Measurements from ENCODE around the gene OGFOD2.

OGFOD2 gene

DNA sequence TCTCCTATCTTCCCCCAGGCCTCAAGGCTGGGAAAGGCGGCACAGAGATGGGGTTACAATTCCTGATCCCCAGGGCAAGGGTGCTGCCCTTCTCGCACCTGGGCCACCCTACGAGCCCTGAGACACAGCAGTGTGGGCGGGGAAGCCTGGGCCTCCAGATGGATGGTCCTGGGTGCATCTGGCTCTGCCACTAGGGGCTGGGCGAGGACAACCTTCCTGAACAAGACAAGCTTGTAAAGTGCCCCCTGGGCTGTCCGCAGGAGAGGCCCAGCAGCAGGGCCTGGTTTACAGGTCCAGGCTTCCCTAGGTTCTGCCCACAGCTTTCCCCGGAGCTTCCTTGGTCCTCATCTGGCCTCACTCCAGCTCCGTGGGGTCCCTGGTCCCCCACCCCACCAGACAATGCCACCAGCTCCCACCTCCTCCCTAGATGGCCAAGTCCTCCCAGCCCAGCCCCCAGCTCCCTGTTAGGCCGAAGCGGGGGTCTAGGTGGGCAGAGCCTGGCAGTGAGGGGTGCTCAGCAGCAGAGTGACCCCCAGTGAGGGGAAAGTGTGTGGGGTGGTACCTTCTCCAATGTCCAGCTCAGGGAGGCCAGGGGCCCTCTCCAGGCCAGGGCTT, 14.3 kb downstream of the OGFOD2 start:
- FAIRE-seq, result no peak

- FAIRE-seq, result no peak
These were observed 14.9 kb downstream of the OGFOD2 start for GRCh38 chr12:122989874-122990419.

- FAIRE-seq, result no peak
These were observed 15.5 kb downstream of the OGFOD2 start for GRCh38 chr12:122990561-122990960.

DNA sequence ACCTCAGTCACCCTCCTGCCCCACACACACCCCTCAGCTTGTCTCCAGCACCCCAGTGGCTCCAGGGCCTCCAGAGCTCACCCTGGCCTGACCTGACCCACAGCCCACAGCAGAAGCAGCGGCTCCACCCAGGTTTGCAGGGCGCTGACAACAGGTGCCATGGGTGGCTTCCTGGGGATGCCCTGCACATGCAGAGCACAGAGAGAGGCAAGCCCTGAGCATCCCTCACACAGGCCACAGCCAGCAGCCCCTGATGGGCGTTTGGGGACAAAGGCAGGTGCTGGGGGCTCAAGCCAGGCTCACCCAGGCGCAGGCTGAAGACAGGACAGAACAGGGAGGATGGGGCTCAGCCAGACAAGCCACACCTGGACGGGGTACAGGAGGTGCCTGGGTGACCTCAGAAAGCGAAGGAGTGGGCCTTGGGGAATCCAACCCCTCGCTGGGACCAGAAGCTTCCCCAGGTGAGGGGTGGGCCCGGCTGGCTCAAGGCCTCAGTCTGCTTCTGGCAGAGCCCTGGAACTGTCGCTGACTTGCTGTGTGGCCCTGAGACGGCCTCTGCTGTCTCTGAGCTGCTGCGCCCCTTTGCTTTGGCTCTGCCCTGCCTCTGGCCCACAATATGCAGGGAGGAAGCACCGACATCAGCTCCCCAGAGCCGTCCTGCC, 16.0 kb downstream of the OGFOD2 start:
- no peak for FAIRE-seq

- no peak for FAIRE-seq
These were observed 16.7 kb downstream of the OGFOD2 start for GRCh38 chr12:122991623-122992275.

DNA sequence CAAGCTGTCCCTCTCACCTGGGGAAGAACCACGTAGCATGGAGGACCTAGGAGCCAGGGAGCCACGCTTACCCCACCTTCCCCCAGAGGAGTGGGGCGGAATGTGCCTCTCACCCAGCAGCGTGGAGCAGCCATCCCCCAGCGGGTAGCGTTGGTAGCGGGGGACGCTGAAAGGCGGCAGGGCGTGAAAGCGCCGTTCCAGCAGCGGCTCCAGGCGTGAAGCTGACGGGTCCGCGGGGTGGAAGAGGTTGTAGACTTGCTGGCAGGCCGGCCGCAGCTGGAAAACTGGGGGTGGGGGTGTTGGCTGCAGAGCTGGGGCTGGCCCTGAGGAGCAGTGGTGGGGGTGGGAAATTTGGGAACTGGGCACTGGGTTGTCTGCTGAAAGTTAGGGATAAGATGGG, 17.3 kb downstream of the OGFOD2 start:
- no peak for FAIRE-seq

DNA sequence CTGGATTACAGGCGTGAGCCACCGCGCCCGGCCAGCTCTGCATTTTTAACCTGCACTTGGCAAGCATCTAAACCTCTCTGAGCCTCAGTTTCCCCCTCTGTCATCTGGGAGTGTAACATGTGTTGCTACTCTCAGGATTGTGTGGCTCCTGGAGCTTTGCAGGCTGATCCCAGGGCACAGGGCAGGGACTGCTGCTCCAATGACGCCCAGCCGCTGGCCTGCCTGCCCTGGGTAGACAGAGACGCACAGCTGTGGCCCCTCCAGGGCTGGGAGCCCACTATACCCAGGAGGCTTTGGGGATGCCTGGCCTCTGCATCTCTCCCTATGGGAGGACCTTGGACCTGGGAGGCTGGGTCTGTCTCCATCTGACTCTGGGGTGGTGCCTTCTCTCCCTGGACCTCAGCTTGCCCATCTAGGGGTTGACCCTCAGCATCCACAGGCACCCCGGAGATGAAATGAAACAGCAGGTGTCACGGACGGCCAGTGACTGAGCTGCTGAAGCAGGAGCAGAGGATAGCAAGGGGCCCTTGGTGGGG, 19.2 kb downstream of the OGFOD2 start:
- FAIRE-seq, result no peak

DNA sequence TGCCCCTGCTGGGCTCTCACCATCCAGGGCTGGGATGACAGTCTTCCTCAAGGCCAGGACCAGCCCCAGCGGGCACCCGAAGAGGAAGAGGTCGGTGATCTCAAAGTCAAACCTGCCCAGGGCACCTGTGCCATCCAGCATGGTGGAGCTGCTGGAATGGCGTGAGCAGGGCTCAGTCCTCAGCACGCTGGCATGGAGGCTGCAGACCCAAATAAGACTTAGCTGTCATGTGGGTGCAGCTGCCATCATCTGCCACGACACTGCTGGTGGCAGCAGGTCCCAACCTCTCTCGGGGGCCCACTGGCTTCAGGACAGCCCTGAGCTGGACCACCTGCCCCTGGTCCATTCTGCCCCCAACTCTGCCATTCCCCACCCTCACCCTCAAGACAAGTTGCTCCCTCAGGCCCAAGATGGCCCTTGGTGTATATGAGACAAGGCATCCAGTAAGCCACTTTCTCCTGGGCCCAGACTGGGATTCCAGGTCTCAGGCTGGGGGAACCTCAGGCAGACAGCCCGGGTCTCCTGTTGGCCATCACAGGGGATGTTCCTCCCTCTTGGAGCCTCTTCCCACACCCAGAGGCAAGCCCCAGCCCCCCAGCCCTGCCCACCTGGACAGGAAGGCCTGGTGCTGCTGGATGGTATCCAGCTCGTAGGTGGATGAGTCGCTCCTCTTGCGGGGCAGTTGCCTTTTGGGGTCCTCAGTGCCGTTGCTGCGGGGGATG, 19.9 kb downstream of the OGFOD2 start:
- no peak for FAIRE-seq

- FAIRE-seq, result no peak
These were observed 20.6 kb downstream of the OGFOD2 start for GRCh38 chr12:122995503-122996187.

DNA sequence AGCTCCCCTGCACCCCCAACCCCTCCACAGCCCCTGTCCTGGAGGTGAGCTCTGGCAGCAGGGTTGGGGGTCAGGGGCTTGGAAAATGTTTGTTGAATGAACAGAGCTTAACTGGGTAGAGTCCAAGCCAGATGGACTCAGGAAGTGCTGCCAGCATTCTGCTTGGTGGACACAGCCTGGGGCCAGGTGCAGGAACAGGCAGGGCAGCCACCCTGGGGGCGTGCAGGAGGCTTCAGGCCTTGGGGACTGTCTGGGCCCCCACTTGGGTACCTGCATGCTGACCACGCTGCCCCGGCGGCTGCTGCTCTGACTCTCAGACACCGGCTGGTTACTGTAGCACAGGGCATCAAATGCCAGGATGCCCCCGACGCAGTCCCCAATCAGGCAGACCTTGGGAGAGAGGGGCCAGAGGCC, 21.2 kb downstream of the OGFOD2 start:
- FAIRE-seq, result no peak

DNA sequence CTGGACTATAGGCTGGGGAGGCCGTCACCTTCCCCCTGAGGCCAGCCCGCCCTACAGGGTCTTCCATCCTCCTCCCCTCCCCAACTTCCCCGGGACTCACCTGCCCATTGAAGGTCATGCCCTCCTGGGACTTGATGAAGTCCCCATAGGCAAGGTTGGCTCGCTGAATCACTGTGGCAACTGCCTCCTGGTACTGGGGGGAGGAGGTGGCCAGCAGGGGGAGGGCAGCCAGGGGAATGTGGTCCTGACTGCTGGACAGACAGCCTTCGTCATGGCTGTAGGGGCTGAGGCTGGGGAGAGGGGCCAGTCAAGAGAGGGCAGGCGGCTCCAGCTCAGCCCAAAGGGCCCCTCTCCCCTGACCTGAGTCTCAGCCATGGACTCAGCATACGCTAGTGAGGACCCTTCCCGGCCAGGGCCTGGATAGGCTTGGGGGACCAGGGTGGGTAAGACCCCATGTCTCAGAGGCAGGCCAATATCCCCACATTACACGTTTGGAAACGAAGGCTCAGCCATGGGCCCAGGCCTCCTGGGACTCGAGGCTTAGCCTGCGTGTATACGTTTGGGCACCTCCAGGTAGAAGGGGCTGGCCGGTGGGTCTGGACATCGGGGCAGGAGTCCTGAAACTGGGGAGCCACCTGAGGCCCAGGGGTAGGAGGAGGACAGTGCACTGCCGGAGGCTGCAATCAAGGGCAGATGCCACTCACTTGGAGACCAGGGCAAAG, 21.7 kb downstream of the OGFOD2 start:
- no peak for FAIRE-seq

DNA sequence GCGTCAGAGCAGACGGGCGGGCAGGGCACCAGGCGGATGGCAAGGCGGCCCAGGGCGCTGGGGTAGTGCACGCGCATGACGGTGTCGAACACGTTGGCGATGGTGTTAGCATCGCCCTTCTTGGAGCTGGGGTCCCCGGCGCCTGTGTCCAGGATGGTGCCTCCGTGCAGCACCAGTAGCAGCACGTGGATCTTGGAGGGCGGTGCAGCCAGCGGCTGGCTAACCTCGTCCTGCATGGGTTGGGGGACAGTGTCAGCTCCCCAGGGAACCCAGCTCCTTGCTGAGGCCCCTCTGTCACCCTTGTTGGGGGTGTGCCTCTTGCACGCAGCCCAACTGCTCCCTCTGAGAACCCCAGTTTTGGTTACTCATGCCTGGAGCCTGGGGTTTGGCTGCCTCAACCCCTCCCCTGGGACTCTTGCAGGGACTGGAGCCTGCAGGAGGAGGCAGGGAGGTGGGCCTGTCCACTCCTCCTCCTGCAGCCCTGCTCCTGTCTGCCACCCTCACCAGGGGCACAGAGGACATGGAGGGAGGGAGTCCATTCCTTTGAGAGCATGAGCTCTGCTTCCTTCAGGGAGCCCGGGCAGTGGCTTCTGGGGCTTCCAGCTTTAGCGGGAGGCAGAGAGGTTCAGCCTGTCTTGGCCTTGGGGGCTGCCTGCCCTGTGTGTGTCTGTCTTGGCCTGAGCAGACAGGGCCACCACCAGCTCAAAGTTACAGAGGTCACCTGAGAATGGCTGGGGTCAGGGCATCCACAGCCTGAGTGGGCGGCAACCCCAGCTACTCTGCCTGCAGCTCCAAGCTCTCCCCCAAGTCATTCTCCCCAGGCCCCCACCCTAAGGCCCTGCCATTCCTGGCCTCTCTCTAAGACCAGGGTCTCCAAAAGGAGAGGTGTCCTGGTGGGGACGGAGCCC, 22.6 kb downstream of the OGFOD2 start:
- no peak for FAIRE-seq

- FAIRE-seq, result no peak
These were observed 23.3 kb downstream of the OGFOD2 start for GRCh38 chr12:122998316-122998715.

- no peak for FAIRE-seq
These were observed 24.3 kb downstream of the OGFOD2 start for GRCh38 chr12:122999196-122999946.

DNA sequence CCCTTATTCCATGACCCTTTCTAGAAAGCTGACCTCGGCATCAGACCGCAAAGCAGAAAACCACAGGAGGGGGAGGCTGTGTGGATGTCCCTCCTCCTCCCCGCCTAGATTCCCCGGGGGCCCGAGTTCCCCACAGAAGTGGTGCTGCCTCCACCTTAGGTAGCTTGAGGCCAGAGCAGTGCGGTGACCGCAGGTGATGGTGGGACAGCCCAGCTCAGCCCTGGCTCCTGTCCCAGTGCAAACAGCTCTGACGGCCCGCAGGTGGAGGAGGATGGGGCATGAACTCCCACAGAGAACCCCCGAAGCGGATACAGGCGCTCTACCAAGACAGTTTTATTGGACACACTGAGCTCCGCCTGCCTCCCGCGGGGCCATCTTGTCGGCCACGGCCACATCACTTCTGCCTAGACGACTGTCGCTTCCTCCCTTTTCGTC, 25.0 kb downstream of the OGFOD2 start:
- no peak for FAIRE-seq

- FAIRE-seq, result no peak
These were observed 25.5 kb downstream of the OGFOD2 start for GRCh38 chr12:123000578-123000977.

GRCh38 chr12:123001464-123001863, 26.4 kb downstream of the OGFOD2 start:
- no peak for FAIRE-seq

- FAIRE-seq, result no peak
These were observed 28.2 kb downstream of the OGFOD2 start for GRCh38 chr12:123003257-123003656.

- no peak for FAIRE-seq
These were observed 29.2 kb downstream of the OGFOD2 start for GRCh38 chr12:123004287-123004686.

All from colon (tissue), 2 donors.